ENCODE measurements around the gene GARNL3. TPM values are rescaled to one million over a fixed set of nuclear protein-coding genes. Genes with fewer than 3 reads are reported as not detected.

Gene GARNL3
- total RNA-seq, 1 experiment from 2014 or later = 11.5 TPM

- H3K4me1 ChIP-seq (ENCODE audit: control insufficient read depth, insufficient read depth, low read length) = no peaks in the 10 kb centered on the region
- no peaks in the 10 kb centered on the region for H3K27me3 ChIP-seq (ENCODE audit: control insufficient read depth, insufficient read depth, low read length)
- ATAC-seq = no peak
- BruUV-seq (replicated peaks) = no TSS peak
- TF ChIP-seq TCF7L2 (IDR thresholded peaks at IDR 0.05; ENCODE audit: low read depth, low read length) (no peak), CTCF (IDR thresholded peaks at IDR 0.05) (no peak), POLR2AphosphoS5 (IDR thresholded peaks at IDR 0.05; ENCODE audit: low read depth, low read length) (no peak), SIN3A (IDR thresholded peaks at IDR 0.05; ENCODE audit: borderline replicate concordance, insufficient read depth, low read depth, low read length) (no peak), REST (IDR thresholded peaks at IDR 0.05; ENCODE audit: insufficient read depth in 1 of 2, low read depth in 2 of 2, low read length in 1 of 2) (no peak)
- intact Hi-C loops (cut with micrococcal nuclease; ENCODE audit: unreplicated experiment) (no loop called here), in situ Hi-C loops (cut with HindIII; ENCODE audit: low pct_unique_long_range_greater_than_20kb, low sequenced_read_pairs) (no loop called here)
- H3K27ac ChIP-seq (ENCODE audit: low read length) = no peak overlapping the region
- DNase-seq (ENCODE audit: low read depth, low spot score) = no peak
- H3K9me3 ChIP-seq (ENCODE audit: control insufficient read depth, insufficient read depth, low read depth, low read length) = no peaks in the 10 kb centered on the region
- CTCF ChIA-PET = no interaction called here
- POLR2A ChIA-PET = no interaction called here
- no peaks in the 10 kb centered on the region for H3K36me3 ChIP-seq (ENCODE audit: control insufficient read depth, insufficient read depth, low read length)
- no peak overlapping the region for H3K4me3 ChIP-seq (ENCODE audit: low read depth in 2 of 2, low read length in 2 of 2)
Observed at GRCh38 chr9:127255692-127256091, 8.9 kb upstream of the GARNL3 start.

GRCh38 chr9:127256324-127256723 lies 8.2 kb upstream of the GARNL3 start:
- intact Hi-C loops (cut with micrococcal nuclease; ENCODE audit: unreplicated experiment) = no loop called here
- no peaks in the 10 kb centered on the region for H3K4me1 ChIP-seq (ENCODE audit: control insufficient read depth, insufficient read depth, low read length)
- no peaks in the 10 kb centered on the region for H3K36me3 ChIP-seq (ENCODE audit: control insufficient read depth, insufficient read depth, low read length)
- CTCF ChIA-PET = no interaction called here
- TF ChIP-seq SIN3A (IDR thresholded peaks at IDR 0.05; ENCODE audit: borderline replicate concordance, insufficient read depth, low read depth, low read length) = no peak
- no peak for TF ChIP-seq POLR2AphosphoS5 (IDR thresholded peaks at IDR 0.05; ENCODE audit: low read depth, low read length)
- TF ChIP-seq TCF7L2 (IDR thresholded peaks at IDR 0.05; ENCODE audit: low read depth, low read length) = no peak
- no peak for TF ChIP-seq REST (IDR thresholded peaks at IDR 0.05; ENCODE audit: insufficient read depth in 1 of 2, low read depth in 2 of 2, low read length in 1 of 2)
- no peak for TF ChIP-seq CTCF (IDR thresholded peaks at IDR 0.05)
- H3K27me3 ChIP-seq (ENCODE audit: control insufficient read depth, insufficient read depth, low read length) = no peaks in the 10 kb centered on the region
- H3K4me3 ChIP-seq (ENCODE audit: low read depth in 2 of 2, low read length in 2 of 2) = no peak overlapping the region
- DNase-seq (ENCODE audit: low read depth, low spot score) = no peak
- ATAC-seq = no peak
- H3K9me3 ChIP-seq (ENCODE audit: control insufficient read depth, insufficient read depth, low read depth, low read length) = no peaks in the 10 kb centered on the region
- in situ Hi-C loops (cut with HindIII; ENCODE audit: low pct_unique_long_range_greater_than_20kb, low sequenced_read_pairs) = no loop called here
- POLR2A ChIA-PET = no interaction called here
- BruUV-seq (replicated peaks) = no TSS peak
- H3K27ac ChIP-seq (ENCODE audit: low read length) = no peak overlapping the region
